ENCODE data around the gene FAM25A.
"Not testable (repeated sequence)": the region's sequence is repeated elsewhere in the genome, so short reads cannot be mapped to it uniquely, and the experiment has no call there.

DNA sequence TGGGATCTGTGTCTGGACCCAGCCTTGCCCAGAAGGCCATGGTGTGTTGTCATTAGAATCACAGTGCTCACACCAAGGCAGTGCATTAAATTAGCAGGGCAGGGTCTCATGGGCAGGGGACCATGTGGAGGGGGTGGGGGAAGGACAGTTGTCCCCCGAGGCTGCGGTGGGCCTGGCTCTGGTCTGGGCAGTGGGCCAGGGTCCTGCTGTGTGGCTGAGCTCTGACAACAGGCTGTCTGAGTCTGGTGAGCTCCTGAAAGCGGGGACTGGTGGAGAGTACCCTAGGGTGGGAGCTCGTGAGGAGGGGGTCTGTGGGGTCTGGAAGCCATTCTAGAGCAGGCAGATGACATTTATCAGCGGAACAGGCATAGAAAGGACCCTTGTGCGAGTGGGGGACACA is 2.0 kb upstream of the FAM25A start:
- TF ChIP-seq EZH2 (IDR thresholded peaks at IDR 0.05); POLR2AphosphoS5 (IDR thresholded peaks at IDR 0.05; ENCODE audit: borderline replicate concordance, low read depth, low read length); FOXP2 (optimal IDR thresholded peaks at IDR 0.05; ENCODE audit: control extremely low read depth, extremely low read length, insufficient read depth): not testable (repeated sequence)

Measured in SK-N-MC (cell line).